ENCODE data around the gene KCNG2. TPM values are rescaled to one million over a fixed set of nuclear protein-coding genes. Genes with fewer than 3 reads are reported as not detected.

KCNG2 gene
- total and polyA plus RNA-seq, 10 of the 15 experiments (the other 5 are each of a cell fraction or from before 2014, with no cell fraction given), result 0.20 to 0.23 TPM; not detected in 8

DNA sequence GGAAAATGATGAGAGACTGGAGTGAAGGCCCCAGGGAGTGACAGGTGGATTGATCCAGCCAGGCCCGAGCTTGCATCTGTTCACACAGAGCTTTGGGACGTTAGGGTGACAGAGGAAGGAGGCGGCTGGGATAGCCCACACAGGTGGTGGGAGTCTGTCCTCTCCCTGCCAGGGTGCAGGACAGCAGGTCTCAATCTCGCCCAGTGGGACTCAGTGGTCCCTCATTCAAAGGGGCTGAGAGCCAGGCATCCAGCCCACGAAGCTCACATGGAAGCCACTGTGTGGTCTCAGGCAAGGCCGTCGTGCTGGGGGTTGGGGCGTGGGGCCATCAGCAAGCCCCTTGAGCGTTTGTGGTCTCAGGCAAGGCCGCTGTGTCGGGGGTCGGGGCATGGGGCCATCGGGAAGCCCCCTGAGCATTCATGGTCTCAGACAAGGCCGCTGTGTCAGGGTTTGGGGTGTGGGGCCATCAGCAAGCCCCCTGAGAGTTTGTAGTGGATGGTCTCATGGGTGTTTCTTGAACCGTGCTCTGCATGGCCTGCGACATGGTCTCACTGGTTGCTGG lies 8.3 kb downstream of the KCNG2 start:
- H2AFZ ChIP-seq (ENCODE audit: control insufficient read depth, low read depth, low read length), result no peak overlapping the region

More for the DNA sequence above, 8.3 kb downstream of the KCNG2 start:
- no peak for ATAC-seq
- H3K27me3 ChIP-seq (replicated peaks in 1 of 2; ENCODE audit: control insufficient read depth in 2 of 2, insufficient read depth in 2 of 2, low read length in 1 of 2), result no peaks in the 10 kb centered on the region
- TF ChIP-seq, protein P1, sequence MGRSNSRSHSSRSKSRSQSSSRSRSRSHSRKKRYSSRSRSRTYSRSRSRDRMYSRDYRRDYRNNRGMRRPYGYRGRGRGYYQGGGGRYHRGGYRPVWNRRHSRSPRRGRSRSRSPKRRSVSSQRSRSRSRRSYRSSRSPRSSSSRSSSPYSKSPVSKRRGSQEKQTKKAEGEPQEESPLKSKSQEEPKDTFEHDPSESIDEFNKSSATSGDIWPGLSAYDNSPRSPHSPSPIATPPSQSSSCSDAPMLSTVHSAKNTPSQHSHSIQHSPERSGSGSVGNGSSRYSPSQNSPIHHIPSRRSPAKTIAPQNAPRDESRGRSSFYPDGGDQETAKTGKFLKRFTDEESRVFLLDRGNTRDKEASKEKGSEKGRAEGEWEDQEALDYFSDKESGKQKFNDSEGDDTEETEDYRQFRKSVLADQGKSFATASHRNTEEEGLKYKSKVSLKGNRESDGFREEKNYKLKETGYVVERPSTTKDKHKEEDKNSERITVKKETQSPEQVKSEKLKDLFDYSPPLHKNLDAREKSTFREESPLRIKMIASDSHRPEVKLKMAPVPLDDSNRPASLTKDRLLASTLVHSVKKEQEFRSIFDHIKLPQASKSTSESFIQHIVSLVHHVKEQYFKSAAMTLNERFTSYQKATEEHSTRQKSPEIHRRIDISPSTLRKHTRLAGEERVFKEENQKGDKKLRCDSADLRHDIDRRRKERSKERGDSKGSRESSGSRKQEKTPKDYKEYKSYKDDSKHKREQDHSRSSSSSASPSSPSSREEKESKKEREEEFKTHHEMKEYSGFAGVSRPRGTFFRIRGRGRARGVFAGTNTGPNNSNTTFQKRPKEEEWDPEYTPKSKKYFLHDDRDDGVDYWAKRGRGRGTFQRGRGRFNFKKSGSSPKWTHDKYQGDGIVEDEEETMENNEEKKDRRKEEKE (IDR thresholded peaks at IDR 0.05), result no peak
- no peak for TF ChIP-seq KLF5 (IDR thresholded peaks at IDR 0.05; ENCODE audit: partially characterized antibody)
- no peak for TF ChIP-seq EP300 (IDR thresholded peaks at IDR 0.05; ENCODE audit: borderline replicate concordance in 1 of 2, control insufficient read depth in 1 of 2, low read depth in 2 of 2, low read length in 2 of 2)
- no peak for TF ChIP-seq KDM1A (IDR thresholded peaks at IDR 0.05; ENCODE audit: borderline replicate concordance)
- TF ChIP-seq, protein P2, sequence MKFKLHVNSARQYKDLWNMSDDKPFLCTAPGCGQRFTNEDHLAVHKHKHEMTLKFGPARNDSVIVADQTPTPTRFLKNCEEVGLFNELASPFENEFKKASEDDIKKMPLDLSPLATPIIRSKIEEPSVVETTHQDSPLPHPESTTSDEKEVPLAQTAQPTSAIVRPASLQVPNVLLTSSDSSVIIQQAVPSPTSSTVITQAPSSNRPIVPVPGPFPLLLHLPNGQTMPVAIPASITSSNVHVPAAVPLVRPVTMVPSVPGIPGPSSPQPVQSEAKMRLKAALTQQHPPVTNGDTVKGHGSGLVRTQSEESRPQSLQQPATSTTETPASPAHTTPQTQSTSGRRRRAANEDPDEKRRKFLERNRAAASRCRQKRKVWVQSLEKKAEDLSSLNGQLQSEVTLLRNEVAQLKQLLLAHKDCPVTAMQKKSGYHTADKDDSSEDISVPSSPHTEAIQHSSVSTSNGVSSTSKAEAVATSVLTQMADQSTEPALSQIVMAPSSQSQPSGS (IDR thresholded peaks at IDR 0.05; ENCODE audit: low read length), result no peak
- TF ChIP-seq SMC3 (IDR thresholded peaks at IDR 0.05; ENCODE audit: borderline replicate concordance, low read length), result no peak
- TF ChIP-seq SRF (IDR thresholded peaks at IDR 0.05; ENCODE audit: low read depth in 2 of 2, low read length in 2 of 2), result no peak
- TF ChIP-seq TCF12 (IDR thresholded peaks at IDR 0.05; ENCODE audit: low read depth, low read length), result no peak
- no peak for TF ChIP-seq POLR2AphosphoS5 (IDR thresholded peaks at IDR 0.05; ENCODE audit: low read length)
- no peak for TF ChIP-seq NR2C1 (IDR thresholded peaks at IDR 0.05)
- no peak for TF ChIP-seq SMAD5 (IDR thresholded peaks at IDR 0.05; ENCODE audit: low read depth)
- no peak for TF ChIP-seq ZSCAN29 (IDR thresholded peaks at IDR 0.05)
- TF ChIP-seq PAX5 (IDR thresholded peaks at IDR 0.05; ENCODE audit: borderline replicate concordance, low read depth, low read length), result no peak
- TF ChIP-seq HDGF (IDR thresholded peaks at IDR 0.05), result no peak
- TF ChIP-seq, protein P3, sequence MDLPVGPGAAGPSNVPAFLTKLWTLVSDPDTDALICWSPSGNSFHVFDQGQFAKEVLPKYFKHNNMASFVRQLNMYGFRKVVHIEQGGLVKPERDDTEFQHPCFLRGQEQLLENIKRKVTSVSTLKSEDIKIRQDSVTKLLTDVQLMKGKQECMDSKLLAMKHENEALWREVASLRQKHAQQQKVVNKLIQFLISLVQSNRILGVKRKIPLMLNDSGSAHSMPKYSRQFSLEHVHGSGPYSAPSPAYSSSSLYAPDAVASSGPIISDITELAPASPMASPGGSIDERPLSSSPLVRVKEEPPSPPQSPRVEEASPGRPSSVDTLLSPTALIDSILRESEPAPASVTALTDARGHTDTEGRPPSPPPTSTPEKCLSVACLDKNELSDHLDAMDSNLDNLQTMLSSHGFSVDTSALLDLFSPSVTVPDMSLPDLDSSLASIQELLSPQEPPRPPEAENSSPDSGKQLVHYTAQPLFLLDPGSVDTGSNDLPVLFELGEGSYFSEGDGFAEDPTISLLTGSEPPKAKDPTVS (IDR thresholded peaks at IDR 0.05; ENCODE audit: low read depth, low read length), result no peak
- no peak for TF ChIP-seq EGR1 (IDR thresholded peaks at IDR 0.05; ENCODE audit: borderline replicate concordance in 1 of 2, low read depth in 2 of 2, low read length in 2 of 2)
- TF ChIP-seq ZNF384 (IDR thresholded peaks at IDR 0.05; ENCODE audit: borderline replicate concordance, low read depth, low read length), result no peak
- SMC1A ChIA-PET (ENCODE audit: uncharacterized antibody, unreplicated experiment), result no interaction called here
- no peaks in the 10 kb centered on the region for H3K79me2 ChIP-seq (ENCODE audit: control insufficient read depth, insufficient read depth, low read length)
- in situ Hi-C loops (cut with MboI), result no loop called here
- intact Hi-C loops (cut with micrococcal nuclease; ENCODE audit: unreplicated experiment), result no loop called here
- DNase-seq (ENCODE audit: low read depth, low spot score), result no peak
- CTCF ChIA-PET, result no interaction called here
- no peaks in the 10 kb centered on the region for H3K9me3 ChIP-seq (replicated peaks; ENCODE audit: control insufficient read depth, insufficient read depth, low read length)
- no peak overlapping the region for H3K9ac ChIP-seq (ENCODE audit: control insufficient read depth, insufficient read depth, low read length)
- H3K4me3 ChIP-seq, result no peak overlapping the region
- FAIRE-seq, result no peak
- H3K36me3 ChIP-seq (ENCODE audit: control insufficient read depth in 2 of 2, insufficient read depth in 2 of 2, low read length in 1 of 2), result no peaks in the 10 kb centered on the region
- WGBS (ENCODE audit: insufficient coverage, insufficient replicate concordance, low lambda C conversion rate, missing lambda C conversion rate), result 38% methylated on average over 15 of the region's 16 CpGs
- H4K20me1 ChIP-seq (ENCODE audit: control insufficient read depth, insufficient read depth), result no peaks in the 10 kb centered on the region
- POLR2A ChIA-PET, result no interaction called here
- no TSS peak for BruUV-seq (replicated peaks)
- no peaks in the 10 kb centered on the region for H3K4me1 ChIP-seq (ENCODE audit: control insufficient read depth, insufficient read depth, low read length)
- H3K4me2 ChIP-seq (ENCODE audit: control insufficient read depth, insufficient read depth), result no peak overlapping the region
- RAD21 ChIA-PET (ENCODE audit: unreplicated experiment), result no interaction called here
- H3K27ac ChIP-seq (ENCODE audit: control insufficient read depth, insufficient read depth), result no peak overlapping the region

All from GM12878 (cell line).